ENCODE results near the gene PLEKHN1.

Gene PLEKHN1

DNA sequence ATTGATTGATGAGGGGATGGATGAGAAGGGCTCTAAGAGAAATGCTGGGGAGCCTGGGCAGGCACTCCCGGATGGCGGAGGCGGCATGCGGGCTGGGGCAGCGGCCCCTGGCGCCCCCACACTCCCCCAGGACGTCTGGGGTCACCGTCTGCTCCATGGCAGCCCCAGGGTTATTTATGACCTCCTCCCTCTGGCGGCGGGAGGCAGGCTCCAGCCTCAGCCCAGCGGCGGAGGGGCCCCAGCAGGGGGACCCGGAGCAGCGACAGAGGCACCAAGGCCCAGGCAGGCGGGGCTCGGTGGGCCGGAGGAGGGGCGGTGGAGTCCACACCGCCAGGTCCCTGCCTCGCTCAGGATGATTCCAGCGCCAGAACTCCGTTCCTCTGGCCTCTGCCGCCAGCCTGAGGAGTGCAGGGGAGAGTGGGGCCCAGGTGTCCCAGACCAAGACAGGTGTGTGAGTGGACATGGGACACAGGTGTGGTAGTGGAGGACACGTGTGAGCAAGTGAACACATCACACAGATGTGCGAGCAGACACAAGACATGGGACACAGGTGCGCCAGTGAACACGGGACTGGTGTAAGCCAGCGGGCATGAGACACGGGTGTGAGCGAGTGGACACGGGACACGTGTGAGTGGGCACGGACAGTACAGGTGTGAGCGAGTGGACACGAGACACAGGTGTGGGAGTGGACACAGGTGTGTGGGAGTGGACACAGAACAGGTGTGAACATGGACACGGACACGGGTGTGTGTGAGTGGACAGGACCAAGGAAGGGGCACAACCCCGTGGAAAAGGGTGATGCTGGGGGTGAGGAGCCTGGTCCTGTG lies 45.1 kb upstream of the PLEKHN1 start:
- H3K4me1 ChIP-seq = peaks cover 11% of the 10 kb centered on the region
- H3K9ac ChIP-seq = no peak overlapping the region
- H3K9me3 ChIP-seq (ENCODE audit: control insufficient read depth, low read length) = no peaks in the 10 kb centered on the region
- TF ChIP-seq, protein P1, sequence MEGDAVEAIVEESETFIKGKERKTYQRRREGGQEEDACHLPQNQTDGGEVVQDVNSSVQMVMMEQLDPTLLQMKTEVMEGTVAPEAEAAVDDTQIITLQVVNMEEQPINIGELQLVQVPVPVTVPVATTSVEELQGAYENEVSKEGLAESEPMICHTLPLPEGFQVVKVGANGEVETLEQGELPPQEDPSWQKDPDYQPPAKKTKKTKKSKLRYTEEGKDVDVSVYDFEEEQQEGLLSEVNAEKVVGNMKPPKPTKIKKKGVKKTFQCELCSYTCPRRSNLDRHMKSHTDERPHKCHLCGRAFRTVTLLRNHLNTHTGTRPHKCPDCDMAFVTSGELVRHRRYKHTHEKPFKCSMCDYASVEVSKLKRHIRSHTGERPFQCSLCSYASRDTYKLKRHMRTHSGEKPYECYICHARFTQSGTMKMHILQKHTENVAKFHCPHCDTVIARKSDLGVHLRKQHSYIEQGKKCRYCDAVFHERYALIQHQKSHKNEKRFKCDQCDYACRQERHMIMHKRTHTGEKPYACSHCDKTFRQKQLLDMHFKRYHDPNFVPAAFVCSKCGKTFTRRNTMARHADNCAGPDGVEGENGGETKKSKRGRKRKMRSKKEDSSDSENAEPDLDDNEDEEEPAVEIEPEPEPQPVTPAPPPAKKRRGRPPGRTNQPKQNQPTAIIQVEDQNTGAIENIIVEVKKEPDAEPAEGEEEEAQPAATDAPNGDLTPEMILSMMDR (IDR thresholded peaks at IDR 0.05) = peak; percentile 48
- H3K79me2 ChIP-seq = no peaks in the 10 kb centered on the region
- no peaks in the 10 kb centered on the region for H3K27me3 ChIP-seq (ENCODE audit: control insufficient read depth, insufficient read depth, low read length)
- H3K36me3 ChIP-seq (ENCODE audit: control insufficient read depth, insufficient read depth, low read length) = no peaks in the 10 kb centered on the region
- no peak overlapping the region for H2AFZ ChIP-seq
- peak overlapping the region; percentile 45 for H3K4me2 ChIP-seq (ENCODE audit: low read length)
- H3K4me3 ChIP-seq (ENCODE audit: low read depth, low read length) = no peak overlapping the region
- no peak overlapping the region for H3K27ac ChIP-seq

DNA sequence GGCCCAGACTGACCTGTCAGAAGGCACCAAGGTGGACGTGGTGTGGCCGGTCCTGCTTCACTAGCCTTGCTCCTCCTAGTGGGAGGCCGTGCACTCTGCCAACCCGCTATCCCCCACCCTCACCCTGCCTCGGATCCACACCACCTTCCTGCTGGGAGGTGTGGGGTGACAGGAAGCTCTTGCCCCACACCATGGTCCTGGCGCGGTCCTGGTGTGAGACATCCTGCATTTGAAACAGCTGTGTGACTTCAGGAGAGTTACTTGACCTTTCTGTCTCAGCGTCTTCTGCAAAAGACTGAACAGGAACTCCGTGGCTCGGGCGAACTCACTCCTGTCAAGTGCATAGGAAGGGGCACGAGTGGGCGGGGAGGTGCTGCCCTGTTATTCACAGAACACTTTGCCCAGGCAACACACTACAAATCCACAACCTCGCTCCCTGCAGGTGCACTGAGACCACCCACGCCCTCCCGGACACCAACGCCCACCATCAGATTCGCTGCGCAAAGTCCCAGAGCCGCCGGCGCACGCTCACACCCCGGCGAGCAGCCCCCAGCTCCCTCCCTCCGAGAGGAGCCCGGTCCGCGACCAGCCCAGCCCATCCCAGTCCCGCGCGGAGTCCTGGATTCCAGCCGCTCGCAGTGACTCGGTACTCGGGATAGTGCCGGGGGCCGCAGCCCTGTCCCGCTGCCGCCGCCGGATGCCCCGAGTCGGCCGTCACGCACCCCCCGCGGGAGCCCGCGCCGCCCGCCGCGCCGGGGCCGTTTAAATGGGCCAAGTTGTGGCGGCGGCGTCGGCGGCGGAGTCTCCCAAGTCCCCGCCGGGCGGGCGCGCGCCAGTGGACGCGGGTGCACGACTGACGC lies 42.9 kb upstream of the PLEKHN1 start, which contains the start of gene SAMD11:
TSS of gene SAMD11 (plus strand) at position 793 of the 860 bp plus-strand sequence. CDS start 509 bp downstream, outside the sequence.
- Histone ChIP-seq H3K27ac (no peak within 1 kb of the TSS), H3K4me2 (ENCODE audit: low read length) (peak within 1 kb of the TSS; percentile 67), H2AFZ (peak within 1 kb of the TSS; percentile 46), H3K9me3 (ENCODE audit: control insufficient read depth, low read length) (no peaks in the 10 kb centered on the region), H3K9ac (no peak within 1 kb of the TSS), H3K36me3 (ENCODE audit: control insufficient read depth, insufficient read depth, low read length) (no peaks in the 10 kb centered on the region), H3K4me1 (peaks cover 4% of the 10 kb centered on the region), H3K27me3 (ENCODE audit: control insufficient read depth, insufficient read depth, low read length) (no peaks in the 10 kb centered on the region), H3K4me3 (ENCODE audit: low read depth, low read length) (peak within 1 kb of the TSS; percentile 22), H3K79me2 (no peaks in the 10 kb centered on the region)
- TF ChIP-seq, protein P1 (IDR thresholded peaks at IDR 0.05) = no peak

DNA sequence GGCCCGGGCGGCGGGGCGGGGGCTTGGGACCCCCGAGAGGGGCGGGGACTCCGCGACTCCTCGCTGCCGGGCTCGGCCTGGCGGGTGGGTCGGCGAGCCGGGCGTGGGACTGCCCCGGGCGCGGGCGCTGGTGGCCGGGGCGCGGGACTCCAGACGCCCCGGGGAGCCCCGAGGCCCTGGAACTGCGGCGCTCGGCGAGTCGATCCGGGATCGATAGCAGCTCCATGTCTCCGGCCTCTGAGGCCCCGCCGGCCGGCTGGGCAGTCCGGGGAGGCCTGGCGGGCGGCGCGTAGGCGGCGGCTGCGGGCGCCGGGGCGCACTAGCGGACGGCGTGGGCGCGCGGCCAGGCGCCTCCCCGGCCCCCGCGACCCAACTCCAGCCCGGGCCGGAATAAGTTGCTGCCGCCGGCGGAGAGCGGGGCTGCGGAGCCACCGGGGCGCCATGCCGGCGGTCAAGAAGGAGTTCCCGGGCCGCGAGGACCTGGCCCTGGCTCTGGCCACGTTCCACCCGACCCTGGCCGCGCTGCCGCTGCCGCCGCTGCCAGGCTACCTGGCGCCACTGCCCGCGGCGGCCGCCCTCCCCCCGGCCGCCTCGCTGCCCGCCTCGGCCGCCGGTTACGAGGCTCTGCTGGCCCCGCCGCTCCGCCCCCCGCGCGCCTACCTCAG lies 42.2 kb upstream of the PLEKHN1 start:
- peaks cover 4% of the 10 kb centered on the region for H3K4me1 ChIP-seq
- TF ChIP-seq, protein P1 (IDR thresholded peaks at IDR 0.05) = no peak

DNA sequence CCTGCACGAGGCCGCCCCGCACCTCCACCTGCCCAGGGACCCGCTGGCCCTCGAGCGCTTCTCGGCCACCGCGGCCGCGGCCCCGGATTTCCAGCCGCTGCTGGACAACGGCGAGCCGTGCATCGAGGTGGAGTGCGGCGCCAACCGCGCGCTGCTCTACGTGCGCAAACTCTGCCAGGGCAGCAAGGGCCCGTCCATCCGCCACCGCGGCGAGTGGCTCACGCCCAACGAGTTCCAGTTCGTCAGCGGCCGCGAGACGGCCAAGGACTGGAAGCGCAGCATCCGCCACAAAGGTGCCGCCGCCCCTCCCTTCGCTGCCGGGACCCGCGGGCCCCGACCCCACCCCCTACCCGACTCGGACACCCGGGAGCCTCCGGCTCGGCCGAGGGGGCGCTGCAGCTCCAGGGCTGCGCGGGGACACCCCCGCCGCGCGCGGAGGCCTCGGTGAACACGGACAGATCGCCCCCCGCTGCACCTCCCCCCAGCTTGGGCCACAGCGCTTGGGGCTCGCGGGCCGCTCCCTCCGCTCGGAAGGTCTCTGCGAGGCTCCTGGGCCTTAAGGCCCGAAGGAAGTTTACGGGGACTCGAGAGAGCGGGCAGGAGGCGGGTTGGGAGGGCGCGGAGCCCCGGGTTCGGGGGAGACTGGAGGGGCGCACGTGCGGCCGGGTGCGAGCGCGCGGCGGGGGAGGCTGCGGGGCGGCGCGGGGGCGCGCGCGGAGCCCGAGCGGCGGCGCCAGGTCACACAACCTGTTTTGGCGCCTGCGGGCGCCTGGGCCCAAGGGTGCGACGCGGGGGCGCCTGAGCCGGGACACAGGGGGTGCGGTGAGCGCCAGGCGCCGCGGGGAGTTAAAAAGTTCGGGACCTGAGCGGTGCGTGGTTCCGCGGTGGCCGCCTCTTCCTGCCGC lies 41.4 kb upstream of the PLEKHN1 start:
- H3K4me2 ChIP-seq (ENCODE audit: low read length) = peak overlapping the region; percentile 67
- TF ChIP-seq, protein P1 (IDR thresholded peaks at IDR 0.05) = no peak
- H2AFZ ChIP-seq = peak overlapping the region; percentile 46
- H3K27me3 ChIP-seq (ENCODE audit: control insufficient read depth, insufficient read depth, low read length) = no peaks in the 10 kb centered on the region
- peaks cover 4% of the 10 kb centered on the region for H3K4me1 ChIP-seq
- peak overlapping the region; percentile 20 for H3K4me3 ChIP-seq (ENCODE audit: low read depth, low read length)
- no peak overlapping the region for H3K9ac ChIP-seq
- no peaks in the 10 kb centered on the region for H3K36me3 ChIP-seq (ENCODE audit: control insufficient read depth, insufficient read depth, low read length)
- H3K27ac ChIP-seq = no peak overlapping the region
- no peaks in the 10 kb centered on the region for H3K9me3 ChIP-seq (ENCODE audit: control insufficient read depth, low read length)
- no peaks in the 10 kb centered on the region for H3K79me2 ChIP-seq

More for the DNA sequence above, 42.2 kb upstream of the PLEKHN1 start:
- Histone ChIP-seq H3K79me2 (no peaks in the 10 kb centered on the region), H3K27ac (no peak overlapping the region), H2AFZ (peak overlapping the region; percentile 46), H3K27me3 (ENCODE audit: control insufficient read depth, insufficient read depth, low read length) (no peaks in the 10 kb centered on the region), H3K36me3 (ENCODE audit: control insufficient read depth, insufficient read depth, low read length) (no peaks in the 10 kb centered on the region), H3K4me3 (ENCODE audit: low read depth, low read length) (no peak overlapping the region), H3K9me3 (ENCODE audit: control insufficient read depth, low read length) (no peaks in the 10 kb centered on the region), H3K9ac (no peak overlapping the region), H3K4me2 (ENCODE audit: low read length) (peak overlapping the region; percentile 67)

All from parathyroid adenoma (tissue), 2 donors.